PC-9 (cell line): Measurements from ENCODE around the gene PTPRT. TPM values are rescaled to one million over a fixed set of nuclear protein-coding genes. Genes with fewer than 3 reads are reported as not detected.

Source experiments
- BruUV-seq: library from RNA; stranded (reverse); fragments of 400-500 nt; replicated peaks from 2 replicates; lab custom pipeline; 2021; lab: Mats Ljungman, UMichigan
- CTCF ChIA-PET: fragments of 300-600 bp; sonication (Branson Sonifier 250); formaldehyde crosslinking; loops from one replicate; lab custom pipeline; 2022; ENCODE audit warnings: antibody characterized with exemption; lab: Charles Lee
- POLR2A ChIA-PET: fragments of 300-600 bp; sonication (Branson Sonifier 250); formaldehyde crosslinking; loops from one replicate; lab custom pipeline; 2022; ENCODE audit warnings: antibody characterized with exemption; ENCODE audit not compliant: unreplicated experiment; lab: Charles Lee
- DNase-seq, 2 experiments: peaks; one replicate each; pipeline versions ENCODE4 v3.0.0 to v3.0.0-alpha.2; 2015 to 2022; ENCODE audit warnings: mixed read lengths in 1 of 2
- H2AFZ ChIP-seq: fragments of 200-600 bp; sonication (generic); 2 replicates; pipeline ENCODE4 v1.8.1; 2017; ENCODE audit warnings: antibody characterized with exemption
- H3F3A ChIP-seq: fragments of 200-600 bp; sonication (generic); 2 replicates; pipeline ENCODE4 v1.8.1; 2017; ENCODE audit warnings: antibody characterized with exemption, mild to moderate bottlenecking, low read depth; ENCODE audit not compliant: insufficient read depth
- H3K27ac ChIP-seq: fragments of 200-600 bp; sonication (generic); 2 replicates; pipeline ENCODE4 v1.6.1; 2016; ENCODE audit warnings: mixed run types
- H3K27me3 ChIP-seq: fragments of 200-600 bp; sonication (generic); 2 replicates; pipeline ENCODE4 v1.6.1; 2016; ENCODE audit warnings: low read depth, mixed run types; ENCODE audit not compliant: insufficient read depth
- H3K36me3 ChIP-seq: fragments of 200-600 bp; sonication (generic); 2 replicates; pipeline ENCODE4 v1.6.1; 2016; ENCODE audit warnings: low read depth, mixed run types
- H3K4me1 ChIP-seq: fragments of 200-600 bp; sonication (generic); replicated peaks from 2 replicates; pipeline ENCODE4 v1.6.1; 2016; ENCODE audit warnings: mixed run types; ENCODE audit not compliant: insufficient read depth
- H3K4me2 ChIP-seq: fragments of 200-600 bp; sonication (generic); 2 replicates; pipeline ENCODE4 v1.6.1; 2017; ENCODE audit warnings: mixed run types
- H3K4me3 ChIP-seq: fragments of 200-600 bp; sonication (generic); 2 replicates; pipeline ENCODE4 v1.6.1; 2016; ENCODE audit warnings: mixed run types
- H3K79me2 ChIP-seq: fragments of 200-600 bp; sonication (generic); 2 replicates; pipeline ENCODE4 v1.6.1; 2017; ENCODE audit warnings: low read depth, mixed run types
- H3K9me2 ChIP-seq: fragments of 200-600 bp; sonication (generic); 2 replicates; pipeline ENCODE4 v1.8.1; 2017; ENCODE audit warnings: mild to moderate bottlenecking; ENCODE audit not compliant: insufficient read depth
- H3K9me3 ChIP-seq: fragments of 200-600 bp; sonication (generic); 2 replicates; pipeline ENCODE4 v1.8.1; 2016; ENCODE audit warnings: low read depth; ENCODE audit not compliant: insufficient read depth
- H4K20me1 ChIP-seq: fragments of 200-600 bp; sonication (generic); 2 replicates; pipeline ENCODE4 v1.8.1; 2017; ENCODE audit not compliant: insufficient read depth
- CTCF ChIP-seq: fragments of 200-600 bp; sonication (generic); conservative IDR thresholded peaks from 2 replicates; pipeline ENCODE4 v1.6.1; 2017; ENCODE audit warnings: mixed run types, antibody characterized with exemption, mild to moderate bottlenecking, moderate library complexity
- EZH2 ChIP-seq: fragments of 200-600 bp; sonication (generic); IDR thresholded peaks from 2 replicates; pipeline ENCODE4 v1.8.0; 2017; ENCODE audit warnings: antibody characterized with exemption, low read depth
- intact Hi-C: fragments of 100-400 bp; cut with micrococcal nuclease; formaldehyde crosslinking; loops from one replicate; pipeline ENCODE4 v1.10.0; 2022; ENCODE audit not compliant: unreplicated experiment
- total RNA-seq: library from RNA; stranded (reverse); gene quantifications from 2 replicates; pipeline ENCODE4 v1.2.3, GENCODE V29; 2021

Gene PTPRT
- total RNA-seq, 1 experiment from 2014 or later: not detected

- Histone ChIP-seq H3F3A (no peaks in the 10 kb centered on the region), H3K9me3 (no peaks in the 10 kb centered on the region)
- intact Hi-C loops: no loop called here
Observed at GRCh38 chr20:42080956-42081355, 1108.8 kb downstream of the PTPRT start.

GRCh38 chr20:42074944-42075343, 1114.8 kb downstream of the PTPRT start:
- H2AFZ ChIP-seq: no peak overlapping the region
- ChIA-PET POLR2A (no interaction called here), CTCF (no interaction called here)
- intact Hi-C loops: no loop called here
- H3K27me3 ChIP-seq: no peaks in the 10 kb centered on the region
- DNase-seq: no peak
- H3K27ac ChIP-seq: no peak overlapping the region
- H3F3A ChIP-seq: no peaks in the 10 kb centered on the region
- no peak for TF ChIP-seq CTCF
- no peak for TF ChIP-seq EZH2
- H3K36me3 ChIP-seq: no peaks in the 10 kb centered on the region
- no peaks in the 10 kb centered on the region for H3K9me3 ChIP-seq
- no peak overlapping the region for H3K4me3 ChIP-seq
- BruUV-seq: no TSS peak
- no peaks in the 10 kb centered on the region for H3K79me2 ChIP-seq
- H4K20me1 ChIP-seq: no peaks in the 10 kb centered on the region
- no peaks in the 10 kb centered on the region for H3K9me2 ChIP-seq
- H3K4me1 ChIP-seq: no peaks in the 10 kb centered on the region
- no peak overlapping the region for H3K4me2 ChIP-seq

More at GRCh38 chr20:42080956-42081355, 1108.8 kb downstream of the PTPRT start:
- CTCF ChIA-PET: interaction anchor here (0.7 kb wide), 1 partner anchor 534 kb away, joined by 4 read pairs; no protein-coding TSS in a partner anchor
- no peaks in the 10 kb centered on the region for H3K79me2 ChIP-seq
- H3K27me3 ChIP-seq: peaks cover 8% of the 10 kb centered on the region
- no peak overlapping the region for H2AFZ ChIP-seq
- POLR2A ChIA-PET: no interaction called here
- TF ChIP-seq EZH2 (no peak), CTCF (no peak)
- H3K9me2 ChIP-seq: no peaks in the 10 kb centered on the region
- no TSS peak for BruUV-seq
- 0 out of 2 replicates have a peak, but pooled peaks cover 4% of the 10 kb centered on the region for H4K20me1 ChIP-seq
- no peak overlapping the region for H3K4me2 ChIP-seq
- no peaks in the 10 kb centered on the region for H3K4me1 ChIP-seq
- no peak overlapping the region for H3K4me3 ChIP-seq
- no peak for DNase-seq
- no peak overlapping the region for H3K27ac ChIP-seq
- H3K36me3 ChIP-seq: no peaks in the 10 kb centered on the region

- Histone ChIP-seq H3K27ac (no peak overlapping the region), H3K4me2 (no peak overlapping the region), H2AFZ (no peak overlapping the region), H3K79me2 (no peaks in the 10 kb centered on the region), H4K20me1 (no peaks in the 10 kb centered on the region), H3K4me1 (no peaks in the 10 kb centered on the region), H3K36me3 (no peaks in the 10 kb centered on the region), H3K9me3 (no peaks in the 10 kb centered on the region), H3K9me2 (no peaks in the 10 kb centered on the region), H3F3A (no peaks in the 10 kb centered on the region), H3K4me3 (no peak overlapping the region), H3K27me3 (peaks cover 33% of the 10 kb centered on the region)
- BruUV-seq: no TSS peak
- CTCF ChIA-PET: no interaction called here
- intact Hi-C loops: no loop called here
- TF ChIP-seq CTCF (no peak), EZH2 (no peak)
- DNase-seq: no peak
- POLR2A ChIA-PET: no interaction called here
Observed at GRCh38 chr20:42067596-42067995, 1122.1 kb downstream of the PTPRT start.
